Mucosa of stomach (tissue), 1 donor: ENCODE data around the gene FOXO6.
A peak's percentile ranks its signal among the peaks of the same experiment; 100 is the strongest.

Experiments
- H3K27me3 ChIP-seq: one replicate; pipeline ENCODE4 v1.7.0; 2013; ENCODE audit warnings: mild to moderate bottlenecking, low read length; ENCODE audit not compliant: control insufficient read depth, insufficient read depth
- H3K36me3 ChIP-seq: one replicate; pipeline ENCODE4 v1.7.0; 2013; ENCODE audit warnings: low read length; ENCODE audit not compliant: control insufficient read depth, insufficient read depth
- H3K4me1 ChIP-seq: one replicate; pipeline ENCODE4 v1.7.0; 2013; ENCODE audit warnings: mild to moderate bottlenecking, low read length; ENCODE audit not compliant: control insufficient read depth, insufficient read depth
- H3K4me3 ChIP-seq: one replicate; pipeline ENCODE4 v1.7.0; 2013; ENCODE audit warnings: low read length
- H3K9ac ChIP-seq: one replicate; pipeline ENCODE4 v1.7.0; 2013; ENCODE audit warnings: mild to moderate bottlenecking, low read length, moderate library complexity
- H3K9me3 ChIP-seq: one replicate; pipeline ENCODE4 v1.7.0; 2013; ENCODE audit warnings: mild to moderate bottlenecking, low read length, moderate library complexity; ENCODE audit not compliant: control insufficient read depth
- donor health status: Pancreatic carcinoma.

FOXO6 gene

DNA sequence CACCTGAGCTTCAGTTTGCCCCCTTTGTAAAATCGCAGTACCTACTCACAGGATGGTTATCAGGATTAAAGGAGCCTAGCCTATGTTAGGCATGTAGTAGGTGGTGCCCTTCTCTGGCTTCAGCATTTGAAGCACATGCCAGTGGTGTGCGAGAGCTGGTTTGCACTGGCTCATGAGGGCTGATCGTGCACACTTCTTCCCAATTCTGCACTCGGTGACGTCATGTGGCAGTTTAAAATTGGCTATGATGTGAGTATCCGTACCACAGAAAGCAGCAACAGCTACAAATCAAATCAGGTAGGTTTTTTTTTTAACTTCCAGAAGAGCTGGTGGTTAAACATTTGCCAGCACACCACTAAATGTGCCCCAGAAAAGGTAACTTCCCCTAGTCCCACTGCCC lies 13.5 kb downstream of the FOXO6 start:
- H3K9ac ChIP-seq: no peak overlapping the region
- no peaks in the 10 kb centered on the region for H3K36me3 ChIP-seq
- peaks cover 10% of the 10 kb centered on the region for H3K4me1 ChIP-seq
- H3K4me3 ChIP-seq: no peak overlapping the region
- no peaks in the 10 kb centered on the region for H3K27me3 ChIP-seq
- no peaks in the 10 kb centered on the region for H3K9me3 ChIP-seq

DNA sequence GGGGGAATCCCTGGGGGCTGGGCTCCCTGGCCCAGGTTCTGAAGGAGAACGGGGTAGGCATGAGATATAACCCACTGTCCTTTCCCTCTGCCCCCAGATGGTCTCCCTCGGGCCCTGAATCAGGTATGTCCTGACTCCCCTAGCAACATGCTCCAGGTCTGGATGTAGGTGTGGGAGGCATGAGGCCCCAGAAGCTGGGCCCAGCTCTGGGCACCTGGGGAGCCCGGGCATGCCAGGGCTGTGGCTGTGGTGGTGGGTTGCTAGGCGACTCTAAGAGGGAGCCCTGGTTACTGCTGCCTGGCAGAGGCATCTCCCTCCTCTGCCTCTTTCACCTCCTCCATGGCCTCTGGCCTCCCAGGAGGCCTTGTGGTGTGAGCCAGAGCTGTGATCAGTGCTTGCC lies 16.2 kb downstream of the FOXO6 start:
- Histone ChIP-seq H3K4me1 (peaks cover 17% of the 10 kb centered on the region), H3K9ac (no peak overlapping the region), H3K27me3 (peaks cover 16% of the 10 kb centered on the region), H3K36me3 (no peaks in the 10 kb centered on the region), H3K4me3 (no peak overlapping the region), H3K9me3 (no peaks in the 10 kb centered on the region)

DNA sequence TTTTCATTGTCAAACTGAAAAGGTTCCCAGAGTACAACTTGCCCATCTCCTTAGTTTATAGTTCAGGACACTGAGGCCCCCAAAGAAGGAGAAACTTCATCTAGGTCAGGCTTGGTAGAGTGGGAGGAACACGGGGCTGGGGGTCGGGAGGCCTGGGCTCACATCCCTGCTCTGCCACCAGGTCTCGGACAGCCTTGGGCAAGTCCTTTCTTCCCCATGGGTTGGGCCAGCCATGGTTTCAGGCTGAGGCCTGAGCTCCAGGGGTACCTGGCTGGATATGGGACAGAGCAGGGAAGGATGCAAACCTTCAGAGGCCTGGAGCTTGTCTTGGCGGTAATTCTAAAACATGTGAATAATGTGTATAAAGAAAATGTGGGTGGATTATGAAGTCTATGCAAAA lies 17.0 kb downstream of the FOXO6 start:
- H3K4me1 ChIP-seq: peaks cover 24% of the 10 kb centered on the region
- H3K9me3 ChIP-seq: no peaks in the 10 kb centered on the region
- H3K27me3 ChIP-seq: peaks cover 24% of the 10 kb centered on the region
- no peaks in the 10 kb centered on the region for H3K36me3 ChIP-seq
- H3K9ac ChIP-seq: no peak overlapping the region
- no peak overlapping the region for H3K4me3 ChIP-seq

DNA sequence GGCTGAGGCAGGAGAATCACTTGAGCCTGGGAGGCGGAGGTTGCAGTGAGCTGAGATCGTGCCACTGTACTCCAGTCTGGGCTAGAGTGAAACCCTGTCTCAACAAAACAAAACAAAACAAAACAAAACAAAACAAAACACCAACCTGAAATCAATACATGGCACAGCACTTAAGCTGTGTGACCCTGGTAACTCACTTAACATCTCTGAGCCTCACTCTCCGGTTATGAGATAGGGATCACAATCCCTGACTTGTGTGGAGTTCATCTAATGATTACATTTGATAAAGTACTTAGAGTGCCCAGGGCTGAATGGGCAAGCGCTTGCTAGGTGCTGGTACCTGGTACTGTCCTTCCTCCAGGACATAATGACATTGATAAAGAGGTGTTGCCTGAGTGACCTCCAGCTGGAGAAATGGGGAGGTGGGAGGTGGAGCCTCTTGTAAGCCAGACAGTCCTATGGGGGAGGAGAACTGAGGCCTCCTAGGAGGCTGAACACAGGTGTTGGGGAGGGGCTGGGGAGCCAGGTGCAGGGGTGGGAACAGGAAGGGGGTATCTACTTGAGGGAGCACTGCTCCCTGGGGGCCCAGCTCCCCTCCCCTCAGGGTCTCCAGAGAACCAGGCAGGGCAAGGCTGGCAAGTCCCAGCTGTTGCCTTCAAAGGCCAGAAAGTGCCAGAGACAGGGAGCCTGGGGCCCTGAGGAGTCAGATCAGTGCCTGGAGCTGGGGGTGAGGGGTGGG lies 17.9 kb downstream of the FOXO6 start:
- Histone ChIP-seq H3K9me3 (no peaks in the 10 kb centered on the region), H3K36me3 (no peaks in the 10 kb centered on the region), H3K4me3 (no peak overlapping the region), H3K9ac (no peak overlapping the region), H3K4me1 (peaks cover 24% of the 10 kb centered on the region), H3K27me3 (peaks cover 33% of the 10 kb centered on the region)

DNA sequence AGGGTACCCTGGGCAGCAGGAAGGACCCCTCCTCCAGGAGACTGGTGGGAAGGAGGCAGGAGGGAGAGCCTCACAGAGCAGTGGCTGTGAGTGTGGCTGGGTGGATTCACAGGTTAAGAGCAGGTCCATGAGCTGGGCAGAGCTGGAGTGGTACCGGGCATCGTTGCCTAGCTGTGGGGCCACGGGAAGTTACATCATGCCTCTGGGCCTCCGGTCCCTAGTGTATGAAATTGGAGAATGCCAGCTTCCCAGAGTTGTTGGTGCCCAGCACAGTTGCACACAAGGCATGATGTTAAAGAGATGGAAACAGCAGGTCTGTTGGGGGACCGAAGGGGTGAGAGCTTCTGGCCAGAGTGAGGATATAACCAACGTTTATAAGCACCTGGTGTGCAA lies 18.5 kb downstream of the FOXO6 start:
- no peaks in the 10 kb centered on the region for H3K9me3 ChIP-seq
- H3K4me3 ChIP-seq: no peak overlapping the region
- no peak overlapping the region for H3K9ac ChIP-seq
- peaks cover 35% of the 10 kb centered on the region for H3K27me3 ChIP-seq
- H3K4me1 ChIP-seq: peaks cover 24% of the 10 kb centered on the region
- H3K36me3 ChIP-seq: no peaks in the 10 kb centered on the region

DNA sequence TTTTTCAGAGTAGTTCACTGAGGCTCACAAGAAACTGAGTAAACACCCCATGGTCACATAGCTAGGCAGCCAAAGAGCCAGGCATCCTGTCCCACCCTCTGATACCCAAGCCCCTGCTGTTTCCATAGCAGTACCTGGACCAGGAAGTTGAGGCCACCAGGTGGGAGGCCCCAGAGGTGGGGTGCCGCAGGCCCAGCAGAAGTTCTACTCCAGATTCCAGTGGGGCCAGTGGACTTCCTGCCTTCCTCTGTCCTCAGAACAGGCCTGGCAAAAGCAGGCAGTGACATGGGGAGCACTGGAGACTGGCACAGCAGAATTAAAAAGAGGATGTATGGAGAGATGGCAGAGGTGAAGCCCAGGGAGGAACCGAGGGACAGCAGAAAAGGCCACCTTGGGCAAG lies 19.0 kb downstream of the FOXO6 start:
- Histone ChIP-seq H3K9me3 (no peaks in the 10 kb centered on the region), H3K27me3 (peaks cover 35% of the 10 kb centered on the region), H3K36me3 (no peaks in the 10 kb centered on the region), H3K4me1 (peaks cover 26% of the 10 kb centered on the region), H3K9ac (peak overlapping the region; percentile 71), H3K4me3 (no peak overlapping the region)

DNA sequence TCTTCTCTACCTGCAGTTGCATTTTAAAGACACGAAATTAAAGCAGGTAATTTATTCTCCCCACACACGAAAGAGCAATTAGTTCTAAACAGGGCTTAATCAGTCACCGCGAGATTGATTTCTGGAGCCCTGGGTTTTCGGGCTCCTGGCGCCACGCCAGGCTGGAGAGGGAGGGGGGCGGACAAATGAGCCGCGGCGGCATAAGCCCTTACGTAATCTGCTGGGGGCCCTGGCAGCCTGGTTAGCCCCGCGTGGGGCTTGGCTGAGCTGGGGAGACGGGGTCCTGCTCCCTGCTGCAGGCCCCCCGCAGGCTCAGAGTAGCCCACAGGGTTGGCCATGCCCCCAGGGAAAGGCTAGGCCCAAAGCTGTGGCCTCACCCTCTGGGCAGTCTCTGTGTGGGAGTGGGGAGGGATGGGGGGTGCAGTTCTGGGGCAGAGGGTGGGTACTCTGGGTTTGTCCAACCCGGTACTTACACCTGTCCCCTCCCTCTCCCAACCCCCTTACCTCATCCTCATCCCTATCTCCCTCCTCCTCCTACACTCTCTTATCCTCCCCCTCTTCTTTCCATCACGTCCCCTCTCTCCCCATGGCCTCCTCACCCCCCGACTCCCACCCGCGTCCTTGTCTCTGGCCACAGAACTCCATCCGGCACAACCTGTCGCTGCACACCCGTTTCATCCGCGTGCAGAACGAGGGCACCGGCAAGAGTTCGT lies 19.9 kb downstream of the FOXO6 start:
- H3K27me3 ChIP-seq: peaks cover 40% of the 10 kb centered on the region
- no peaks in the 10 kb centered on the region for H3K9me3 ChIP-seq
- H3K9ac ChIP-seq: peak overlapping the region; percentile 71
- no peaks in the 10 kb centered on the region for H3K36me3 ChIP-seq
- peak overlapping the region; percentile 17 for H3K4me3 ChIP-seq
- peaks cover 36% of the 10 kb centered on the region for H3K4me1 ChIP-seq

DNA sequence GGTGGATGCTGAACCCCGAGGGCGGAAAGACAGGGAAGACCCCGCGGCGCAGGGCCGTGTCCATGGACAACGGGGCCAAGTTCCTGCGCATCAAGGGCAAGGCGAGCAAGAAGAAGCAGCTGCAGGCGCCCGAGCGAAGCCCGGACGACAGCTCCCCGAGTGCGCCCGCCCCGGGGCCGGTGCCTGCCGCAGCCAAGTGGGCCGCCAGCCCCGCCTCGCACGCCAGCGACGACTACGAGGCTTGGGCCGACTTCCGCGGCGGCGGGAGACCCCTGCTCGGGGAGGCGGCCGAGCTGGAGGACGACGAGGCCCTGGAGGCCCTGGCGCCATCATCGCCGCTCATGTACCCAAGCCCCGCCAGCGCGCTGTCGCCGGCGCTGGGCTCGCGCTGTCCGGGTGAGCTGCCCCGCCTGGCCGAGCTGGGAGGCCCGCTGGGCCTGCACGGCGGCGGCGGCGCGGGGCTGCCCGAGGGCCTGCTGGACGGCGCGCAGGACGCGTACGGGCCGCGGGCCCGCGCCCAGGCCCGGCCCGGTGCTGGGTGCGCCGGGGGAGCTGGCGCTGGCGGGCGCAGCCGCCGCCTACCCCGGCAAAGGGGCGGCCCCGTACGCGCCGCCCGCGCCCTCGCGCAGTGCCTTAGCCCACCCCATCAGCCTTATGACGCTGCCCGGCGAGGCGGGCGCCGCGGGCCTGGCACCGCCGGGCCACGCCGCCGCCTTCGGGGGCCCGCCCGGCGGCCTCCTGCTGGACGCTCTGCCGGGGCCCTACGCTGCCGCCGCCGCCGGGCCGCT lies 20.7 kb downstream of the FOXO6 start:
- Histone ChIP-seq H3K9ac (peak overlapping the region; percentile 71), H3K4me3 (peak overlapping the region; percentile 17), H3K9me3 (no peaks in the 10 kb centered on the region), H3K4me1 (peaks cover 43% of the 10 kb centered on the region), H3K36me3 (no peaks in the 10 kb centered on the region), H3K27me3 (peaks cover 40% of the 10 kb centered on the region)

DNA sequence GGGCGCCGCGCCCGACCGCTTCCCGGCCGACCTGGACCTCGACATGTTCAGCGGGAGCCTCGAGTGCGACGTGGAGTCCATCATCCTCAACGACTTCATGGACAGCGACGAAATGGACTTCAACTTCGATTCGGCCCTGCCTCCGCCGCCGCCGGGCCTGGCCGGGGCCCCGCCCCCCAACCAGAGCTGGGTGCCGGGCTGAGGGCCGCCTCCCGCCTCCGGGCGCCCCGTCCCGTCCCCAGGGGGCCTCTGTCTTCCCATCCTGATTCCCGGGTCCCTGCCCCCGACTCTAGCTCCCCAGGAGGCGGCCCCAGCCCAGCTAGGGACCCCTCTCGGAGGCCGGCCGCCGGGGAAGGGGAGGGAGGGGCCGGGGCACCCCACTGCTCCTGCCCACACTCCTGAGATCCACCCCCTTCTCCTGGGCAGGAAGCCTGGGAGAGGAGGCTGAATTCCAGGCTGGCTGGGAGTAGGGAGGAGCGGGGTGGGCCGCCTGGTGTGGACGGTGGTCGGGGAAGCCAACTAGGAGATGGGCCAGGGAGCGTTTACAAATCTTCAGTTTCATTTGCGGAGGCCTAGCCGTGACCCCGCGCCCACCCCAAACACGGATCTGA lies 21.4 kb downstream of the FOXO6 start:
- Histone ChIP-seq H3K4me1 (peaks cover 50% of the 10 kb centered on the region), H3K4me3 (no peak overlapping the region), H3K27me3 (peaks cover 40% of the 10 kb centered on the region), H3K36me3 (no peaks in the 10 kb centered on the region), H3K9ac (peak overlapping the region; percentile 34), H3K9me3 (no peaks in the 10 kb centered on the region)

DNA sequence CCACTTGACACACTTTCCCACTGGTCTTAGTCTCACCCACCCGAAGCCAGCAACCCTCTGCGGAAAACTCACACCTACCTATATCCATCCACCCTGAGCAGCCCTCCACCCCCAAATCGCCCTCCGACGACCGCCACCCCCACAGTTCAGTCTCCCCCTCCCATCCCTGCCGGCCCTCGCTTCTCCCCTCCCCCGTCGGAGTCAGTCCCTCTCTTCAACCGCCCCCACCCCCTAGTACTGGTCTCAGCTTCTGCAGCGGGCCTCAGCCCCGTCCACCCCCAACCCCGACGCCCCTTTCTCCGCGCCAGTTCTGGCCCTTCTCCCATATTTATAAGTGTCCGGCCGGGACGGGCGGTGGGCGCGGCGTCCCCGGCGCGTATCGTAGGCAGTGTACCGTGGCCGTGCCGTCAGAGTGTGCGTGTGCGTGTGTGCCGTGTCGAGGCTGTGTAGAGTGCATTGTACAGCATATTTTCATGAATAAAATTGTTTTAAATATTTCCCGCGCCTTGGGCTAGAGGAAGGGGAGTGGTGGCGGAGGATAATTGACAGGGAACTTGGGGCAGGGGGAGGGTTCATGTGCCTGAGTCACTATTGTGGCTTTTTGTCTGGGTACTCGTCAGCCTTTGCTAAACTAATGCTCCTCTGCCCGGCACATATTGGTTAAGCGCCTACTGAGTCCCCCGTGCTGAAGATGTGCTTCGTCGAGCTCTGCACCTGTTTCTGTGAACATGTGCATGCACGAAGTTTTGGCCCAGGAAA lies 22.0 kb downstream of the FOXO6 start:
- H3K27me3 ChIP-seq: peaks cover 40% of the 10 kb centered on the region

DNA sequence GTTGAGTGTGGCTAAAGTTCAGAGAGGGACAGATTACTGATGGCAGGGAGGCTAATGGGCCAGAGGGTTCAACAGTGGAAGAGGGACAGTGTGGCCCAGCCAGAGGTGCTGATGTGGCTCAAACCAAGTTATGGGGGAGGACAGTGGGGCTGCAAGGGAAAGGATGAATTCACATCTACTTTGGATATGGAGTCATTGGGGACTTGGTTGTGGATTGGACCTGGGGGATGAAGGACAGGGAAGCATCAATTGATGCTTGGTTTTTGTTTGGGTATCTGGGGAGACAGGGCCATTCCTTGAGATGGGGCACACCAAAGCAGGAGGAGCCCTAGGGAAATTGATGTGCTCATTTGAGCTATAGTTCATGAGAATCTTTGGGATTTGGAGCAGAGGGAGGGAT lies 23.3 kb downstream of the FOXO6 start:
- H3K36me3 ChIP-seq: no peaks in the 10 kb centered on the region
- no peak overlapping the region for H3K4me3 ChIP-seq
- H3K27me3 ChIP-seq: peaks cover 40% of the 10 kb centered on the region
- H3K9me3 ChIP-seq: no peaks in the 10 kb centered on the region
- H3K9ac ChIP-seq: no peak overlapping the region
- H3K4me1 ChIP-seq: peaks cover 61% of the 10 kb centered on the region

More for the DNA sequence above, 22.0 kb downstream of the FOXO6 start:
- Histone ChIP-seq H3K36me3 (no peaks in the 10 kb centered on the region), H3K4me1 (peaks cover 56% of the 10 kb centered on the region), H3K9ac (no peak overlapping the region), H3K9me3 (no peaks in the 10 kb centered on the region), H3K4me3 (no peak overlapping the region)
